Activated naive CD8-positive, alpha-beta T cell treated with anti-CD3 and anti-CD28 coated beads, Interleukin-2, amount 10 ng/mL, durations not matched to agents 7 days and 5 days (primary cell): ENCODE data around the gene NBEAL2. TPM values are rescaled to one million over a fixed set of nuclear protein-coding genes. Genes with fewer than 3 reads are reported as not detected.
A peak's percentile ranks its signal among the peaks of the same experiment; 100 is the strongest.

Source experiments
- ATAC-seq: fragments of 150-1000 bp; cut with Tn5 transposase; one replicate; pipeline ENCODE4 v1.10.0; 2021; ENCODE audit warnings: low read depth, moderate library complexity
- POLR2A ChIA-PET: fragments of 350-600 bp; sonication (Branson Sonifier 250); formaldehyde crosslinking; loops from one replicate; lab custom pipeline; 2021; ENCODE audit warnings: antibody characterized with exemption; lab: Charles Lee
- DNase-seq: peaks from one replicate; pipeline ENCODE4 v3.0.0; 2021
- H3K27ac Mint-ChIP-seq: one replicate; pipeline ENCODE4 v1.8.0; 2022; ENCODE audit warnings: mild to moderate bottlenecking, mixed read lengths
- H3K27me3 Mint-ChIP-seq: one replicate; pipeline ENCODE4 v1.8.0; 2022; ENCODE audit warnings: mild to moderate bottlenecking, moderate library complexity, mixed read lengths
- H3K36me3 Mint-ChIP-seq: one replicate; pipeline ENCODE4 v1.8.0; 2021; ENCODE audit warnings: mild to moderate bottlenecking, mixed read lengths
- H3K4me1 Mint-ChIP-seq: one replicate; pipeline ENCODE4 v1.8.0; 2021; ENCODE audit warnings: mixed read lengths
- H3K4me3 Mint-ChIP-seq: one replicate; pipeline ENCODE4 v1.8.0; 2022; ENCODE audit warnings: mild to moderate bottlenecking, moderate library complexity, mixed read lengths
- H3K9me3 Mint-ChIP-seq: one replicate; pipeline ENCODE4 v1.8.0; 2021; ENCODE audit warnings: mixed read lengths
- total RNA-seq, 2 experiments: library from RNA; stranded (reverse); gene quantifications; one replicate each; pipeline ENCODE4 v1.2.3, GENCODE V29; 2021

Gene NBEAL2
- total RNA-seq, 2 experiments from 2014 or later, result 165 to 178 TPM

DNA sequence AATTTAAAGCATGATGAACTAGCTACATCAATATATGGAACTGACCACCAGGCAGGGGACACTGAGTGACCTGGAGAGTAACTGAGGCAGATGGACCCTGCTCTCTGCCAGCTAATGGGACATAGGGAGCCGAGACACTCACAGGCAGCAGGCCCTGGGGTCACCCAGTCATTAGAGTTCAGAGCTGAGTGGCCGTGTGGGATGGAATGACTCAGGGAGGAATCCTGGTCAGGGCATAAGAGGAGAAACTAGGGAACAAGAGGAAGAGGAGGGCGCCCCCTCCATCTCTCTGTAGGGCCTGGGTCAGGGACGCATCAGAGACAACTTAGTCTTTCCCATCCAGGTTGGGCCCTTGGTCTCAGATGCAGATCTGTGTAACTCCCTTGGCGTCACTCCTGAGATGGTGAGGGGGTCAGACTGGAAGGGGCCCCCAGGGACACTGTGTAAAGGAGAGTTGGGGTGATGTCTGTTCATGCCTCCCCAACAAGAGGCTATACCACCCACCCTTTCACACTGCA is 42.7 kb upstream of the NBEAL2 start:
- DNase-seq (no peak), ATAC-seq (no peak)
- POLR2A ChIA-PET, result no interaction called here
- no peaks in the 10 kb centered on the region for H3K27me3 Mint-ChIP-seq
- H3K4me3 Mint-ChIP-seq, result no peak overlapping the region
- peaks cover 33% of the 10 kb centered on the region for H3K4me1 Mint-ChIP-seq
- H3K36me3 Mint-ChIP-seq, result peaks cover 4% of the 10 kb centered on the region
- no peaks in the 10 kb centered on the region for H3K9me3 Mint-ChIP-seq
- no peak overlapping the region for H3K27ac Mint-ChIP-seq

DNA sequence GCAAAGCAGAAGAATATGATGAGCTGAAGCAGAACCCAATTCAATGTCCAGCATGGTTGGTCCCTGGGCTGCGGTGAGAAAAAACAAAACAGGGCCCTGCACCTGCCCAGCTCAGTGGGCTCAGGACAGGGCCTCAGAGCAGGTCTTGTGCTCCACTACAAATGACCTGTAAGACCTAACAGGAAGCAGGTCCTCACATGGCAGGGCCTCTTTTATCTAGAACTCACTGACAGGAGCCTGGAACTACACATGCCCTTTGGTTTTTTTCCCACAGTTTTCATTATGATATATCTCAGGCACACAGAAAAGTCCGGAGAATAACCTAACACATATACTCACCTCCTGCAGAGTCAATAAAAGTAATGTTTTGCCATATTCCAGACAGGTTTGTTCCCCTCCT is 41.3 kb upstream of the NBEAL2 start:
- peaks cover 30% of the 10 kb centered on the region for H3K4me1 Mint-ChIP-seq
- H3K27ac Mint-ChIP-seq, result no peak overlapping the region

DNA sequence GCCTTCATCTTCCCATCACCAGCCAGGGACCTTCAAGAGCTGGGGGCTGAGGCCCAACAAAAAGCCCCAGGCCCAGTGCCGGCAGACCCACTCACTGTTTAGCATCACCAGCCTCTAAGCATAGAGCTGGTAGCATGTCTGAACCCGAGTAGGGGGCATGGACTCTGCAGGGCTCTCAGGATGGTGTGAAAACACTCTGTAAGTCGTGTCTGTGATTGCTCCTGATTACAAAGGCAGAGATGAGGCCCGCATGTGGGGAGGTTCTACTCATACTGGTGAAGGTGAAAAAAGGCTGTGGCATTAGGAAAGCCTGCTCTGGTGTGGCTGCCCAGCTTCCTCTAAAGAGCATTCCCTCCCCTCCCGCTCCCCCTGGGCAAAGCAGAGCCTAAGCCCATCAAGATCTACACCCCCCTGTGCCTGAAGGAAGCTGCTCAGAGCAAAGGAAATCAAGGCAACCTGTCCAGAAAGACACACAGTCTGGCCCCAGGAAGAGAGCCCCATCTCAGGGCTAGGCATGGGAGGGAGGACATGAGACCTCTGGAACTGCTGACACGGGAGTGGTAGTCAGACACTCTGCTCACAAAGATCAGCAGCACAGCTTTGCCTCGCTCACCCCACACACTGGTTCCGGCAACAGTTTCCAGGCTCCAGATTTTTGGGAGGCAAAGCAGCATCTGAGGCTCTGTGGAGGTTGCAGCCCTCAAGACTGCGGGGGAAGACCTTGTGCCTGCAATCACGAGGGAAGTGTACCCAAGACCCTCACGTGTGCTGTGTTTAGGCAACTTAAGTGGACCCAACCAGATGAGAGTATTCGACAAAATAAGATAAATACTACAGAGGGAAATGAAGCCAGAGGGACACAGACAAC is 39.7 kb upstream of the NBEAL2 start:
- peak overlapping the region; percentile 26 for H3K27ac Mint-ChIP-seq
- DNase-seq (no peak), ATAC-seq (no peak)
- no peak overlapping the region for H3K4me3 Mint-ChIP-seq
- POLR2A ChIA-PET, result interaction anchor here (0.8 kb wide), 1 partner anchor 26 kb away, joined by 3 read pairs; no protein-coding TSS in a partner anchor
- no peaks in the 10 kb centered on the region for H3K27me3 Mint-ChIP-seq
- peaks cover 31% of the 10 kb centered on the region for H3K4me1 Mint-ChIP-seq
- H3K36me3 Mint-ChIP-seq, result peaks cover 8% of the 10 kb centered on the region
- no peaks in the 10 kb centered on the region for H3K9me3 Mint-ChIP-seq

More for the DNA sequence above, 41.3 kb upstream of the NBEAL2 start:
- ATAC-seq, result no peak
- POLR2A ChIA-PET, result no interaction called here
- Mint-ChIP-seq H3K9me3 (no peaks in the 10 kb centered on the region), H3K4me3 (no peak overlapping the region), H3K36me3 (peaks cover 6% of the 10 kb centered on the region), H3K27me3 (no peaks in the 10 kb centered on the region)
- no peak for DNase-seq

DNA sequence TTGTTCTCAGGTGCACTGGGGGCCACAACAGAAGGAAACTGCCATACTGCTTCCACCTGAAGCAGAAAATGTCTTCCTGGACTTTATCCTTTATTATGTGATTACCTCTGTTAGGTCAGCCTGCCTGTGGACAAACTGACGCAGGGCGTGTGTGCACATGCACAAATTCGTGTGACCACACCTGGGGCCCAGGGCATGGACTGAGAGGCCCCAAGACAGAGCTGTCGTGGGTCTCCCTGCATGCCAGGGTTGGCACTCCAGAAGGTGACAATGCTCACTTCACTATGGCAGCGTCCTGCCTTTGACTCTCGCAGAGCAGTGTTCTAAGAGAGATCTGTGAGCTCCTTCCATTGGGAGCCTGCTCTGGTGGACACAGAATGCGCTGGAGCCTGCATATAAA is 37.4 kb upstream of the NBEAL2 start:
- no peak overlapping the region for H3K27ac Mint-ChIP-seq
- peaks cover 40% of the 10 kb centered on the region for H3K4me1 Mint-ChIP-seq
- H3K27me3 Mint-ChIP-seq, result no peaks in the 10 kb centered on the region
- ATAC-seq, result no peak
- DNase-seq, result no peak
- H3K9me3 Mint-ChIP-seq, result no peaks in the 10 kb centered on the region
- H3K4me3 Mint-ChIP-seq, result no peak overlapping the region
- POLR2A ChIA-PET, result no interaction called here
- H3K36me3 Mint-ChIP-seq, result peaks cover 20% of the 10 kb centered on the region

DNA sequence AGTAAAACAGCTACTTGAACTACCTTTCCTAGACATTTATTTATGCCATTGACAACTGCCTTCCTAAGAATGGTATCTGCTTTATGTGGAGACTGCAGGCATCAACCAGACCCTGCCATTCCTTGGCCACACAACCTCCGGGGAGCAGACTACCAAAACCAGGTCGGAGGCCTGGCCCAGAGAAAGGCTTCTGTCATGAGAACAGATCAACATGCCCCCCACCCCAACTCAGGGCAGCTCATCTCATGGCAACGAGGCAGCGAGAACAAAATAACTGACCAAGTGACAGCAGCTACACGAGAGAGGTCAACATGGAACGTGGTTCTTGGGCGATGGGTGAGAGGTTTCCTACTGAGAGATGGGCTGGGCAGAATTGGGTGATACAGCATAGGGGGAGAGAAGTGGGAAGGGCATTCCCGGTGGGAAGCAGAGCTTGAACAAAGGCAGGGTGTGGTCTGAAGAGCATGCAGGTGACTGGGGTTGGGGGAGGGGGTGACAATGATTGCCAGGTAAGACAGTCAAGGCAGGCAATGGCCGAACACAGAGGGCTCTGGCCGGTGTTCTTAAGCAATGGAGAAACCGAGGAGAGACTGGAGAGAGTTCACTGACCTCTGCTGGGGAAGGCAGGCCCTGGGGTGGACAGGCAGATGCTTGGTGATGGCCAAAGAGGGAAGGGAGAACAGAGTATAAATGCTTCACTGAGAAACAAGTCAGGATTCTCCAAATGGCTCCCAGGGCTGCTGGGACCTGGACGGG is 36.8 kb upstream of the NBEAL2 start:
- DNase-seq (no peak), ATAC-seq (no peak)
- H3K9me3 Mint-ChIP-seq, result no peaks in the 10 kb centered on the region
- POLR2A ChIA-PET, result no interaction called here
- no peaks in the 10 kb centered on the region for H3K27me3 Mint-ChIP-seq
- H3K4me3 Mint-ChIP-seq, result no peak overlapping the region
- H3K36me3 Mint-ChIP-seq, result peaks cover 20% of the 10 kb centered on the region
- H3K27ac Mint-ChIP-seq, result peak overlapping the region; percentile 60
- H3K4me1 Mint-ChIP-seq, result peaks cover 45% of the 10 kb centered on the region

DNA sequence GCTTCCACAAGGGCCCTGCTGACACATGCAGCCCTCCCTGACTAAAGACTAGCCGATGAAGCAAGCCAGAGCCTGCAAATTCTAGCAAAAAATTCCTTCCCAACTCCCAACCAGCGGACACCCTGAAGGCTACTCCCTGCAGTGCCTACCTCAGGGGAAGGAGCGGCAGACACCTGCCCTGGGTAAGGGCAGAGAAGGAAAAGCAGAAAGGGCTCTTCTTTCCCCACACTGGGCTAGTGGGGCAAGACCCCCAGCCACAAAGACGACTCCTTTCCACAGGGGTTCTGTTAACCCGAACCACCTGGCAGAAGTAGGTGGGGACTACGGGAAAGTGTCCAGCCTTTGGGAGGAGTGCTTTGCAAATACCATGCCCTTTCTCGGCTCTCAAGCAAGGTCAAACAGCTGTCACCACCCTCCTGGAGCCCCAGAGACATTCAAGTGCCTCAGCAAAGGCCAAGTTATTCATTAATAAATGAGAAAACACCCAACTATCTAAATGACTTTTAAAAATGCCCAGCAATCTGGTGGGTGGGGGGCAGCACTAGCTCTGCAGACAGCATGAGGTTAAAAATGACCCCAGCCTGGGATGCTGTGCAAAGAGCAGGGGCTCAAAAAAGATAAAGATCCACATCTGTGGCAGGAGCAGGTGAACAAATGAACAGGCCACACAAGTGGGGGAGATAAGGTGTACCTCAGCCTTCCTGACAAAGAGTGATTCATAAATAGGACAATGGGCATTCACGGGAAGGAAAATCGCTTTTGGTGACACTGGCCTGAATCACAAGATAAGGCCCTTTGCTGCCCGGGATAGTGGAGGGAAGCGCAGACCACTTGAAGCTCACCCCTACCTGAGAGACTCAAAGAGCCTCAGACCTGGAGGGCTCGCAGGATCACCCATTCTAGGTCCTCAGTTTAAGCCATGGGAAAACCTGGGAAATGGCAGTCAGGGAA is 36.0 kb upstream of the NBEAL2 start:
- ATAC-seq (no peak), DNase-seq (no peak)
- Mint-ChIP-seq H3K4me1 (peaks cover 53% of the 10 kb centered on the region), H3K27ac (no peak overlapping the region), H3K36me3 (peaks cover 18% of the 10 kb centered on the region), H3K9me3 (no peaks in the 10 kb centered on the region), H3K4me3 (no peak overlapping the region), H3K27me3 (no peaks in the 10 kb centered on the region)
- POLR2A ChIA-PET, result interaction anchor here (0.6 kb wide), 1 partner anchor 20 kb away, joined by 3 read pairs; no protein-coding TSS in a partner anchor

DNA sequence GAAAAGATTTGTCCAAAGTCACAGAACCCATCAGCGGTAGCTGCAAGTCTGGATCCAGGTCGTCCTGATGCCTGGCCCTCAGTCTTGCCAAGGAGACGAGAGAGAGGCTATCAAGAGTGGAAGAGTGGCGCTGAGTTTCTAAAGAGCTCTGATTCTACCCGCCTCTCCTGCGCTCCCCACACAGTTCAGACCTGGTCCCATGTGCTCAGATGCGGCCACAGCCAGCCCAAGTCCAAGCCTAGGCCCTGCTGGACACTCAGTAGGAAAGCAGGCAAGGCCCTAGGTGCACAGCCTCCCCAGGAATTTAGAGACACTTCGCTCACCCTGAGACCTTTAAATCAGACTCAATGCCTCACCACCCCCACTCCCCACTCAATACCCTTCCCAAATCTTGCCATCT is 35.3 kb upstream of the NBEAL2 start:
- DNase-seq, result no peak
- Mint-ChIP-seq H3K4me1 (peaks cover 58% of the 10 kb centered on the region), H3K4me3 (no peak overlapping the region), H3K27ac (peak overlapping the region; percentile 21), H3K36me3 (peaks cover 18% of the 10 kb centered on the region), H3K9me3 (no peaks in the 10 kb centered on the region), H3K27me3 (no peaks in the 10 kb centered on the region)
- no peak for ATAC-seq
- POLR2A ChIA-PET, result no interaction called here

DNA sequence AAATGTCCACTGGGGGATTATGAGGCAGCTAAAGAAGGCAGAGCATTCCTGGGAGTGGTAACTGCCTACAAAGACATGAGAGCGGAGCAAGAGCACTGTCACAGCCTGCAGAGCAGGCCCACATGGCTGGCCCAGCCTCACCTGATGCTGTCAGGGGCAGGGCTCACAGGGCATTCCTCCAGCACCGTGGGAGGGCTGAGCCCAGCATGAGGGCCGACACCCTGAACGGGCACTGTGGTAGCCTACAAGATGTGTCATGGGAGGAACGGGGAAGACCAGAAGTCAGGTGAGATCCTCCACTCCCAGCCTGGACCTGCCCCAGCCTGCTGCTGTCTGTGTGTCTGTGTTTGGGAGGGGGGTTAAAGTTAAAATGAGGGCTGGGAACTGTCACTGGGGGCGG is 33.0 kb upstream of the NBEAL2 start:
- peaks cover 56% of the 10 kb centered on the region for H3K4me1 Mint-ChIP-seq
- H3K27me3 Mint-ChIP-seq, result no peaks in the 10 kb centered on the region
- no peak for ATAC-seq
- POLR2A ChIA-PET, result interaction anchor here (1.3 to 2.0 kb wide), 3 partner anchors 19 to 33 kb away, joined by 4 to 13 read pairs (median 9); partner anchors contain the start of gene NBEAL2
- H3K36me3 Mint-ChIP-seq, result peaks cover 17% of the 10 kb centered on the region
- no peak overlapping the region for H3K4me3 Mint-ChIP-seq
- no peak for DNase-seq
- peak overlapping the region; percentile 69 for H3K27ac Mint-ChIP-seq
- no peaks in the 10 kb centered on the region for H3K9me3 Mint-ChIP-seq

DNA sequence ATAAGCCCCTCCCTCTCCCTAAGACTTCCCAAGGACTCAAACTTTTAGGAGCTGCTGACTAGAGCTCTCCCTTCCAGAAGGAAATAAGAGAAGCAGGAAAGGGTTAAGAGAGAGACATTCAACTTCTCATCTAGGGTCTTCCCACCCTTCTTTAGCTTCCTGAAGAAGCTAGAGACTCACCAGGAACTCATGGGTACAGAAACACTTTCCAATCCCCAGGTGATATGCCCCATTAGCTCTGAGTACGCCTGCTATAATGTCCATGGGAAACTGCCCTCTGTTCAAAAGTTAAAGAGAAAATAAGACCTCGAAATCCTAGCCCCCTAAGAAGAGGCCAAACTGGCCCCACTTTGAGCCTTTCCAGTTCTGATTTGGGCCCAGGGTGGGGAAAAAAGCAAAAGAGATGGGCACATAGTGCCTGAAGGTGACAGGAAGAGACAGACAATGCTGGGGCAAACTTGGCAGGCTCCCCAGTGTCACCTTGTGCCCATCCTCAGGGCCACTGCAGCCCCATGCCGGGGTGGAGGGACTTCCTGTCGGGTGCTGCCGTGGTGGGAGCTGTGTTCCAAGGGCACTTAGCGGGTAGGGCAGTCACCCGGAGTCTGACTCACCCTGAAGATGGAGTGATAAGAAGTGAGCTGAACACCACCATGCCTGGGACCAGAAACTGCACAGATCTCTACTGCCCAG is 32.5 kb upstream of the NBEAL2 start:
- H3K36me3 Mint-ChIP-seq, result peaks cover 17% of the 10 kb centered on the region
- peak overlapping the region; percentile 69 for H3K27ac Mint-ChIP-seq
- no peaks in the 10 kb centered on the region for H3K9me3 Mint-ChIP-seq
- DNase-seq (peak; percentile 58), ATAC-seq (peak; percentile 64)
- peak overlapping the region; percentile 47 for H3K4me3 Mint-ChIP-seq
- POLR2A ChIA-PET, result interaction anchor here (1.1 to 2.4 kb wide), 8 partner anchors 12 to 83 kb away, joined by 3 to 13 read pairs (median 6); partner anchors contain the start of genes CCDC12 and NBEAL2
- no peaks in the 10 kb centered on the region for H3K27me3 Mint-ChIP-seq
- peaks cover 59% of the 10 kb centered on the region for H3K4me1 Mint-ChIP-seq

DNA sequence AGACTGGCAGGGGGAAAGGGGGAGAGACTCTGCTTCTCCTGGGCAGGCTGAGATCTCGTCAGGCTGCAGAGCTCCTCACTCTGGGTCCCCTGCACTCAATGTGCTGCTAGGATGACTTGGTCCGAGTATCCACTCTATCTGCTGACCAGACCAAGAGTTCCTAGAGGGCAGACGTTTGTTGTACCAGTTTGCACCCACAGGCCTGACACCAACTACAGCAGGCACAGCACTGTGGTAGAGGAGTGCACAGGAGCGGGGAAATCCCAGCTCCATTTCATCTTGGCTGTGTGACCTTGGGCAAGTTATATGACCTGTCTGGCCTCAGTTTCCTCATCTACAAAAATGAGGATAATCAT is 31.9 kb upstream of the NBEAL2 start:
- Mint-ChIP-seq H3K4me3 (peak overlapping the region; percentile 47), H3K36me3 (peaks cover 17% of the 10 kb centered on the region), H3K27me3 (no peaks in the 10 kb centered on the region), H3K9me3 (no peaks in the 10 kb centered on the region), H3K27ac (peak overlapping the region; percentile 69), H3K4me1 (peaks cover 62% of the 10 kb centered on the region)
- POLR2A ChIA-PET, result interaction anchor here (1.1 to 2.4 kb wide), 8 partner anchors 12 to 83 kb away, joined by 3 to 13 read pairs (median 6); partner anchors contain the start of genes CCDC12 and NBEAL2
- ATAC-seq, result no peak
- DNase-seq, result no peak

DNA sequence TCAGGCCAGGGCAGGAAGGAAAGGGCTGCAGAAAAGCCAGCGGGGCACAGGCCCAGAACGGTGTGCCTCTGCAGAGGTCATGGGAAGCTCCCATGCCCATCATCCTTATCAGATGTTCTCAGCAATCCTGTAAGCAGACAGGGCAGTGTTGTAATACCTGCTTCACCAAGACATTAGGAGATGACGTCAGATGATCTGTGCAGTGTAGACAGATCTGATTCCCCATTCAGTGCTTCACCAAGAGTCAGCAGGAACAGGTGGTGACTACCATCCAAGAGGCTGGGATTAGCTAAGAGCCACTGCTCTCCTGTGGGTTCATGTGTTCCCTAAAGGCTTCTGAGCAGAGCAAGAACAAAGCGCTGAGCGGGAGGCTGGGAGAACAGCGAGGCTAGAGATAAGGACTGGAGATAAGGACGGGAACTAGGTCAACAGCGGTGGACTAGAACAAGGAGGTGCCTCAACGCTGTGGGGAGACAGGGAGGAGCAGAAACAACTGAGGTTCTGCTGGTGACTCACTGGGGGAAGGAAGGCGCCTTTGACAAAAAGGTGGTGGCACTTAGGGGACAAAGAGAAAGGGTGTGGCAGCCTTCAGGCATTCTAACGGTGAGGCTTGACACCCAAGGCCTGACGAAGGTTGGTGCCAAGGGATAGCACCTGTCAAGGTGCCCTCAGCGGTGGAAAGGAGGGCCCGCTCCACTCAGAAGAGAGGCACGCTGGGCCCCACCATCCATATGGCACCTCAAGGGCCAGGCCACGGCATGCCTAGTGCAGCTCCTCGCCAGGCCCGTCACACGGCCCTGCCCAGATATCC is 31.3 kb upstream of the NBEAL2 start:
- Mint-ChIP-seq H3K4me1 (peaks cover 63% of the 10 kb centered on the region), H3K9me3 (no peaks in the 10 kb centered on the region), H3K36me3 (peaks cover 15% of the 10 kb centered on the region), H3K4me3 (peak overlapping the region; percentile 47), H3K27ac (peak overlapping the region; percentile 69), H3K27me3 (no peaks in the 10 kb centered on the region)
- DNase-seq, result peak; percentile 54
- POLR2A ChIA-PET, result interaction anchor here (1.1 to 2.4 kb wide), 7 partner anchors 11 to 82 kb away, joined by 3 to 13 read pairs (median 7); partner anchors contain the start of genes CCDC12 and NBEAL2
- peak; percentile 77 for ATAC-seq
